ENCODE results near the gene CDKAL1. TPM values are rescaled to one million over a fixed set of nuclear protein-coding genes. Genes with fewer than 3 reads are reported as not detected.

Gene CDKAL1
- total RNA-seq, 4 donors from 2014 or later, result 24.7 to 32.8 (median 29.8) TPM

DNA sequence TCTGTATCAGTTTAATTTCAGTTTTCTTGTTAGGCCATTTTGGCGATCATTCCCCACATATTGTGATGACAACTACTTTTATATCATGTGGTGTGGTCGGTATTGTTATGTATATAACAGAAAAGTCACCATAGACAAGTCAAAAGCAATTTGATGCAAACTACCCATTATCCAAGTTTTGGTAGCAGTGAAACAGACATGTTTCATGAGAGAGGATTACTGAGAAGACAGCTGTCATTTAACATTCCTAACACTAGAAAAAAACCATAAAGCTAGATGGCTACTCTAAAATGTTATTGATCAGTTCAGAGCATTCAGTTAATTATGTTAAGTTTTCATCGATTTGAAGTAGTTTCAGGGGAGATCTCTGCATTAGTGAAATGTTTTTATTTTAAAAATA lies 597.1 kb downstream of the CDKAL1 start:
- no peak for TF ChIP-seq CTCF (IDR thresholded peaks at IDR 0.05)
- no peak for TF ChIP-seq POLR2A (IDR thresholded peaks at IDR 0.05)
- H3K4me3 ChIP-seq (replicated peaks in 1 of 3), result no peak overlapping the region
- H3K4me1 ChIP-seq, result no peaks in the 10 kb centered on the region
- H3K36me3 ChIP-seq, result no peaks in the 10 kb centered on the region
- 85 to 87% methylated on average over 3 of the region's 3 CpGs for WGBS, 2 donors
- no peaks in the 10 kb centered on the region for H3K9me3 ChIP-seq
- no peaks in the 10 kb centered on the region for H3K27me3 ChIP-seq
- intact Hi-C loops (cut with DNase I), result no loop called here
- no peak for DNase-seq
- H3K27ac ChIP-seq, result no peak overlapping the region

- TF ChIP-seq POLR2A (IDR thresholded peaks at IDR 0.05), result no peak
- TF ChIP-seq CTCF (IDR thresholded peaks at IDR 0.05), result no peak
- 70 to 75% methylated on average over 1 of the region's 1 CpG for WGBS, 2 donors
- H3K27ac ChIP-seq, result no peak overlapping the region
Observed at GRCh38 chr6:21132446-21132845, 598.2 kb downstream of the CDKAL1 start.

DNA sequence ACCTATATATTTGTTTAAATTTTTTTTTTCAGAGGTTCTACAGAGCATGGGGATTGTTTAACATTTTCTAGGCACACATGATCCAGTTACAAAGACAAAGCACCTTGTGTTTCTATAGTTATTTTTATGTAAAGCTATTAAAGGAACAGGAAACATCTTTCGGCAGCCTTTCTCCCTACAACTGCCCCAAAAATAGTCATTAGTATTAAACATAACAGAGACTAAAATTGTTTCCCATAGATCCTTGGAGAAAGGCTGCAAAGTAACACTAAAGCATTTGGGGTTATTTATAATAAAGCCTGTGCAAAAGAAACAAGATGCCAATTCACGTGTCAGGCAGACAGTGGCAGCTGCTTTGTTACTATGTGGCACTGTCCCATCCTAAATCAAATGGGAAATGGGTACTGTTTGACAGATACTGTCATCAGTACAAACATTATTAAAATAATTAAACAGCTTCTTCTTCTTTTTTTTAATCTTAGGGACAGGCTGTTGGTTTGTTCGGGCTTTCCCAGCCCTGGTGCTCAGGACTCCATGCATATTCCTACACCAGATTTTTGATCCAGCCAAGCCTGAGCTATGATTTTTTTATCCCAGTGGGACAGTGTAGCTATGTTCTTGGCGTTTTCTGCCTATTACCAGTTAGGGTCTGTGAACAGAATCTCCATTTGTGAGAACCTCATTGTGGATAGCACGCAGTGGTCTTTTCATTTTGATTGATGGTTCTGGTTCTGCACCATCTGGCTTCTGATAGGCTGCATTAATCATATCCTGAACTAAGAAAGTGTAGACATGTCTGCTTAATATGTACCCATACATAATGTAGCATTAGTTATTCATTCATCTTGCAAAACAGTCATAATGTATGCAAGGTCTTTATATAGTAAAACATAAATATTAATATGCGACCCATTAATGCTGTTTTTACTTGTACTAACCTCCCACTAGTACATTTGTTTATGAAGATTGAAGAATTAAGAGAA lies 598.9 kb downstream of the CDKAL1 start:
- no peak overlapping the region for H3K27ac ChIP-seq
- no peak overlapping the region for H3K4me3 ChIP-seq (replicated peaks in 1 of 3)
- no peaks in the 10 kb centered on the region for H3K27me3 ChIP-seq
- no peaks in the 10 kb centered on the region for H3K4me1 ChIP-seq
- H3K9me3 ChIP-seq, result no peaks in the 10 kb centered on the region
- no peak for DNase-seq
- no peaks in the 10 kb centered on the region for H3K36me3 ChIP-seq
- TF ChIP-seq CTCF (IDR thresholded peaks at IDR 0.05) (no peak), POLR2A (IDR thresholded peaks at IDR 0.05) (no peak)
- 67 to 68% methylated on average over 6 of the region's 6 CpGs for WGBS, 2 donors
- intact Hi-C loops (cut with DNase I), result no loop called here

More at GRCh38 chr6:21132446-21132845, 598.2 kb downstream of the CDKAL1 start:
- DNase-seq, result no peak
- H3K36me3 ChIP-seq, result no peaks in the 10 kb centered on the region
- no peaks in the 10 kb centered on the region for H3K4me1 ChIP-seq
- H3K27me3 ChIP-seq, result no peaks in the 10 kb centered on the region
- H3K4me3 ChIP-seq (replicated peaks in 1 of 3), result no peak overlapping the region
- H3K9me3 ChIP-seq, result no peaks in the 10 kb centered on the region
- intact Hi-C loops (cut with DNase I), result no loop called here

- intact Hi-C loops (cut with DNase I), result no loop called here
- Histone ChIP-seq H3K4me3 (replicated peaks in 1 of 3) (no peak overlapping the region), H3K36me3 (no peaks in the 10 kb centered on the region), H3K27ac (no peak overlapping the region), H3K27me3 (no peaks in the 10 kb centered on the region), H3K4me1 (peaks cover 0 to 3% of the 10 kb centered on the region in 2 donors), H3K9me3 (no peaks in the 10 kb centered on the region)
- no peak for TF ChIP-seq POLR2A (IDR thresholded peaks at IDR 0.05)
- TF ChIP-seq CTCF (IDR thresholded peaks at IDR 0.05), result no peak
- WGBS, 2 donors, result 72 to 75% methylated on average over 6 of the region's 6 CpGs
- DNase-seq, result no peak
Observed at GRCh38 chr6:21133901-21134300, 599.6 kb downstream of the CDKAL1 start.

DNA sequence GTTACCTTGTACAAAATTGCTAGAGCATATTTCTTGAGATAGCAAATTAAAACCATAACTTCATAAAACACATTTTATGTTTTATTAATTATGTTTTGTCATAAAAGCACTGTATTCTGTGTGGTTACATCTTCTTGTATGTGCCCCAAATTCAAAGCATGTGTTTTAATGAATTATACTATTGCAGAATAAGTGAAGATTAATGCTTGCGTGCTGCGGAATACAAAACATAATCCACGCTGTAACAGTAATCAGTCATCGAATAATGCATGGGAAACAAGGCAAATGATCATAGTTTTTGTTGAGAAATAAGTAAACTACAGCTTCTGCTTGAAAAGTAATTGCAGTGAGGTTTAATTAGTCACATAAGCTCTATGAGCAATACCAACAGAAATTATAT lies 600.1 kb downstream of the CDKAL1 start:
- 93 to 95% methylated on average over 4 of the region's 4 CpGs for WGBS, 2 donors
- TF ChIP-seq CTCF (IDR thresholded peaks at IDR 0.05) (no peak), POLR2A (IDR thresholded peaks at IDR 0.05) (no peak)

More for the DNA sequence above, 600.1 kb downstream of the CDKAL1 start:
- Histone ChIP-seq H3K27ac (no peak overlapping the region), H3K27me3 (no peaks in the 10 kb centered on the region), H3K9me3 (no peaks in the 10 kb centered on the region), H3K36me3 (no peaks in the 10 kb centered on the region), H3K4me3 (replicated peaks in 1 of 3) (no peak overlapping the region), H3K4me1 (peaks cover 0 to 6% of the 10 kb centered on the region in 2 donors)
- no peak for DNase-seq
- intact Hi-C loops (cut with DNase I), result no loop called here
